SU-DHL-6 (cell line): ENCODE measurements around the gene MTHFSD.

Experiments used
- H2AFZ ChIP-seq: fragments of 200-600 bp; sonication (generic); 2 replicates; pipeline ENCODE4 v1.6.1; 2014; ENCODE audit warnings: low read depth, mild to moderate bottlenecking, moderate library complexity, mixed read lengths, antibody characterized with exemption, low read length; ENCODE audit not compliant: severe bottlenecking
- H3F3A ChIP-seq: fragments of 200-600 bp; shearing (Covaris generic); 2 replicates; pipeline ENCODE4 v1.6.0; 2016; ENCODE audit warnings: antibody characterized with exemption, mild to moderate bottlenecking; ENCODE audit not compliant: insufficient read depth
- H3K27ac ChIP-seq: fragments of 200-600 bp; sonication (generic); 2 replicates; pipeline ENCODE4 v1.5.1; 2016; ENCODE audit warnings: low read depth, mild to moderate bottlenecking, low read length, moderate library complexity, mixed read lengths
- H3K27me3 ChIP-seq: fragments of 200-600 bp; sonication (generic), shearing (Covaris generic); 2 replicates; pipeline ENCODE4 v1.6.0; 2014; ENCODE audit warnings: mild to moderate bottlenecking, low read length
- H3K36me3 ChIP-seq: fragments of 200-600 bp; sonication (generic); 2 replicates; pipeline ENCODE4 v1.6.1; 2014; ENCODE audit warnings: mild to moderate bottlenecking, low read length, mixed read lengths
- H3K4me2 ChIP-seq: fragments of 300-600, 200-600 bp; shearing (Covaris generic), sonication (generic); 2 replicates; pipeline ENCODE4 v1.6.0; 2014; ENCODE audit warnings: low read length, low read depth, mild to moderate bottlenecking; ENCODE audit not compliant: poor library complexity, severe bottlenecking
- H3K4me3 ChIP-seq: fragments of 200-600 bp; sonication (generic); 2 replicates; pipeline ENCODE4 v1.5.1; 2014; ENCODE audit warnings: antibody characterized with exemption, low read length, mild to moderate bottlenecking, mixed read lengths; ENCODE audit not compliant: insufficient read depth, poor library complexity, severe bottlenecking
- H3K79me2 ChIP-seq: fragments of 200-600 bp; sonication (generic); 2 replicates; pipeline ENCODE4 v1.6.1; 2014; ENCODE audit warnings: mild to moderate bottlenecking, low read length, moderate library complexity; ENCODE audit not compliant: insufficient read depth
- H3K9ac ChIP-seq: fragments of 200-600 bp; sonication (generic); 2 replicates; pipeline ENCODE4 v1.7.0; 2014; ENCODE audit warnings: mild to moderate bottlenecking, low read length
- H3K9me2 ChIP-seq: fragments of 200-600 bp; sonication (generic); replicated peaks from 2 replicates; pipeline ENCODE4 v1.6.1; 2014; ENCODE audit warnings: low read length; ENCODE audit not compliant: insufficient read depth
- H3K9me3 ChIP-seq: fragments of 200-600 bp; sonication (generic); 2 replicates; pipeline ENCODE4 v1.6.1; 2014; ENCODE audit warnings: low read length, mixed read lengths; ENCODE audit not compliant: insufficient read depth
- H4K20me1 ChIP-seq: fragments of 200-600 bp; sonication (generic); 2 replicates; pipeline ENCODE4 v1.6.1; 2014; ENCODE audit warnings: low read depth, mild to moderate bottlenecking, antibody characterized with exemption, low read length, moderate library complexity, mixed read lengths
- CTCF ChIP-seq: fragments of 200-600 bp; sonication (generic); IDR thresholded peaks from one replicate; pipeline ENCODE4 v1.5.1; 2017; ENCODE audit warnings: antibody characterized with exemption, mild to moderate bottlenecking, low read length, moderate library complexity; ENCODE audit not compliant: insufficient read depth, poor library complexity, severe bottlenecking
- EZH2phosphoT487 ChIP-seq: fragments of 200-600 bp; sonication (generic), shearing (Covaris generic); conservative IDR thresholded peaks from 2 replicates; pipeline ENCODE4 v1.6.1; 2018; ENCODE audit warnings: mild to moderate bottlenecking, antibody characterized with exemption, low read length, moderate library complexity, mixed read lengths

MTHFSD gene

GRCh38 chr16:86516623-86517003 lies 38.4 kb downstream of the MTHFSD start:
- Histone ChIP-seq H3K27me3 (no peaks in the 10 kb centered on the region), H3K9ac (no peak overlapping the region), H3K4me2 (no peak overlapping the region), H3K79me2 (no peaks in the 10 kb centered on the region), H3K9me2 (no peaks in the 10 kb centered on the region), H3K27ac (no peak overlapping the region), H3K36me3 (no peaks in the 10 kb centered on the region), H3K9me3 (no peaks in the 10 kb centered on the region), H2AFZ (no peak overlapping the region), H3F3A (no peaks in the 10 kb centered on the region), H3K4me3 (no peak overlapping the region), H4K20me1 (no peaks in the 10 kb centered on the region)
- TF ChIP-seq CTCF (no peak), EZH2phosphoT487 (no peak)

GRCh38 chr16:86515777-86516622 lies 39.0 kb downstream of the MTHFSD start:
- H3K9me3 ChIP-seq, result no peaks in the 10 kb centered on the region
- H3K9ac ChIP-seq, result no peak overlapping the region
- H3K9me2 ChIP-seq, result no peaks in the 10 kb centered on the region
- H3K27me3 ChIP-seq, result no peaks in the 10 kb centered on the region
- no peaks in the 10 kb centered on the region for H4K20me1 ChIP-seq
- no peaks in the 10 kb centered on the region for H3F3A ChIP-seq
- H3K4me2 ChIP-seq, result no peak overlapping the region
- no peak overlapping the region for H3K4me3 ChIP-seq
- H3K36me3 ChIP-seq, result no peaks in the 10 kb centered on the region
- H3K27ac ChIP-seq, result no peak overlapping the region
- TF ChIP-seq CTCF (no peak), EZH2phosphoT487 (no peak)
- no peaks in the 10 kb centered on the region for H3K79me2 ChIP-seq
- H2AFZ ChIP-seq, result no peak overlapping the region

- Histone ChIP-seq H3K36me3 (no peaks in the 10 kb centered on the region), H3K9ac (no peak overlapping the region), H4K20me1 (no peaks in the 10 kb centered on the region), H3F3A (no peaks in the 10 kb centered on the region), H3K9me2 (no peaks in the 10 kb centered on the region), H2AFZ (no peak overlapping the region), H3K27me3 (no peaks in the 10 kb centered on the region), H3K4me2 (no peak overlapping the region), H3K9me3 (no peaks in the 10 kb centered on the region), H3K4me3 (no peak overlapping the region), H3K27ac (no peak overlapping the region), H3K79me2 (no peaks in the 10 kb centered on the region)
- TF ChIP-seq EZH2phosphoT487, result no peak
- no peak for TF ChIP-seq CTCF
These were observed 39.6 kb downstream of the MTHFSD start for GRCh38 chr16:86515413-86515776.
